ENCODE results near the gene KLK12.

DNA sequence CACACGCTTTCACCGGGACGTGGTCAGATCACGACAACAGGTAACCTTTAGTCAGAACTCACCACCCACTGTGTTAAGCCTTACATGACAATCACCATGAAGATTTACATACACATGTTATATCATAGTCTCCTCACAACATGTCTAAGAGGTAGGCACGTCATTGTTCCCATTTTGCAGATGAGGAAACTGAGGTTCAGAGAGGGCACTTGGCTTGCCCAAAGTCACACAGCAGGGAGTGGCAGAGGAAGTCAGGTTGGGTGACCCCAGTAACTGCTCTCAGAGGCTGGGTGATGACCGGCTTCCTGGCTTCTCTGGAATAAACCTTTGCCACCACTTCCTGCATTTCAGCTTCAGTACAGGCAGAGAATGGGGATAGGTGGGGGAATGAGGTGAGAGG lies 20.6 kb downstream of the KLK12 start:
- no peak for TF ChIP-seq CTCF (IDR thresholded peaks at IDR 0.05; ENCODE audit: poor library complexity)
- no peak for TF ChIP-seq EZH2 (IDR thresholded peaks at IDR 0.05; ENCODE audit: borderline replicate concordance)
- TF ChIP-seq EZH2phosphoT487 (IDR thresholded peaks at IDR 0.05; ENCODE audit: low read depth, severe bottlenecking, unreplicated experiment): no peak

Data from hepatocyte (in vitro differentiated cells).